Small intestine (tissue), 7 donors: ENCODE measurements around the gene ALAD. TPM values are rescaled to one million over a fixed set of nuclear protein-coding genes. Genes with fewer than 3 reads are reported as not detected.

Experiments
- DNase-seq, 2 donors: peaks; one replicate each; pipeline versions ENCODE4 v3.0.0 to v3.0.0-alpha.2; 2013
- FAIRE-seq: peaks from 2 replicates; lab custom pipeline; 2012; peaks lifted over from hg19 to GRCh38; lab: Jason Lieb, UNC
- H3K27ac ChIP-seq, 3 donors: one replicate each; pipeline ENCODE4 v1.5.1; 2013; ENCODE audit warnings: low read length in 2 of 3, mild to moderate bottlenecking in 2 of 3, control low read depth in 1 of 3, inconsistent platforms in 1 of 3, low read depth in 1 of 3, moderate library complexity in 1 of 3
- H3K27me3 ChIP-seq, 3 donors: one replicate each; pipeline ENCODE4 v1.6.1; 2013; ENCODE audit warnings: low read length in 3 of 3, inconsistent platforms in 1 of 3; ENCODE audit not compliant: control insufficient read depth in 3 of 3, insufficient read depth in 3 of 3
- H3K36me3 ChIP-seq, 3 donors: one replicate each; pipeline ENCODE4 v1.6.1; 2013; ENCODE audit warnings: low read length in 3 of 3, inconsistent platforms in 1 of 3, low read depth in 1 of 3, mild to moderate bottlenecking in 1 of 3, moderate library complexity in 1 of 3; ENCODE audit not compliant: control insufficient read depth in 3 of 3, insufficient read depth in 2 of 3
- H3K4me1 ChIP-seq, 3 donors: one replicate each; pipeline ENCODE4 v1.6.1; 2013; ENCODE audit warnings: low read length in 2 of 3, inconsistent platforms in 1 of 3, low read depth in 1 of 3, mild to moderate bottlenecking in 1 of 3, moderate library complexity in 1 of 3; ENCODE audit not compliant: control insufficient read depth in 3 of 3, insufficient read depth in 2 of 3
- H3K4me3 ChIP-seq, 3 donors: one replicate each; pipeline ENCODE4 v1.5.1; 2013; ENCODE audit warnings: low read length in 3 of 3, control low read depth in 1 of 3, inconsistent platforms in 1 of 3, low read depth in 1 of 3, mild to moderate bottlenecking in 1 of 3, moderate library complexity in 1 of 3
- H3K9me3 ChIP-seq, 2 donors: one replicate each; pipeline ENCODE4 v1.6.1; 2013; ENCODE audit warnings: low read depth in 1 of 2, low read length in 1 of 2; ENCODE audit not compliant: control insufficient read depth in 2 of 2, insufficient read depth in 1 of 2
- WGBS, 3 donors: extraction: QIAGEN DNeasy Blood & Tissue Kit; methylation state at CpG; one replicate each; pipeline ENCODE4 v1.1.7; 2013; 5-methylcytosine and 5-hydroxymethylcytosine counted together
- polyA plus RNA-seq, 4 donors: library from polyadenylated mRNA; stranded (reverse) in 3 of 4; unstranded in 1 of 4; fragments of 200-250 nt in 3 of 4; fragments of 120-200 nt in 1 of 4; gene quantifications; one replicate each; pipeline versions ENCODE4 v1.2.1 to v1.2.3, GENCODE V29; 2013
- donor health status: healthy with polysubstance abuse.
- donor health status: control.
- donor health status: control.
- donor health status: Bipolar disorder and iron deficiency.
- donor health status: healthy.

ALAD gene
- polyA plus RNA-seq, 4 donors: 33.5 to 97.7 (median 42.9) TPM

DNA sequence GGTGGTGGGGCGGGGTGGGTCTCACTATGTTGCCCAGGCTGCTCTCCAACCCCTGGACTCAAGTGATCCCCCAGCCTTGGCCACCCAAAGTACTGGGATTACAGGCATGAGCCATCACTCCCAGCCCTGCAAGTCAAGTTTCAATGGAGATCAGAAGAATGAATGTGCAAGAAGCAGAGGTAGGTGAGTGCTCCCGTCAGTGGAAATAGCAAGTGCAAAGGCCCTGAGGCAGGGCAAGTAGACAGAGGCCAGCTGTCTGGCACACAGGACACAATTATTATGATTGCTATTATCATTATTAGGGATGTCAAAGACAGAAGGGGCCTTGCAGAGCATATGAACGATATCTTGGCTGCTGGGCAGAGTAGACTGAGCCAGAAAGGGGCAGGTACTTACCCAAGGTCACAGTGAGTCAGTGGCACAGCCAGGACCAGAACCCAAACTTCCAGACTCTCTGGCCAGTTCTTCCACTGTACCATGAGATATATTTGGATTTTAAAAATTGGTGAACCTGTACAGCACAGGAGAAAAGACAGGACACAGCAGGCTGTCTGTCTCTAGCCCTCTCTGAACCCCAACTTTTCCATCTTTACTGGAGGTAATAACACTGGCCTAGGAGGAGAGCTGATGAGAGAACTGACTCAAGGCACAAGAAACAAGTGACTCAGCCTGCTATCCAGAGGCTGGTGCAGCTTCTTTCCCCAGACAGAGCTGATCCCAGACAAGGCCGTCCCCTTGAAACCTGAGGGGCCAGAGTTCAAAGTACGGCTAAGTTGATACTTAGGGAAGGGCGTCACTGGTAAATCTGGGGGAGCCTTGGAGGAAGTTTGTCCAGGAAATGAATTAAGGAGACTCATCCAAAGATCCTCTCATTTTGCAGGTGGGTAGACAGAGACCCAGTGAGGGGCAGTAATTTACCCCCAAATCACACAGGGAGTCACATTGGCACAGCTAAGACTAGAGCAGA, 25.7 kb downstream of the ALAD start:
- FAIRE-seq (no peak), DNase-seq (peak; percentile 95 to 99)
- no peaks in the 10 kb centered on the region for H3K27me3 ChIP-seq
- no peaks in the 10 kb centered on the region for H3K9me3 ChIP-seq
- peak overlapping the region in 2 of 3 donors; percentile 87 to 100 for H3K4me3 ChIP-seq
- H3K36me3 ChIP-seq: peaks cover 4 to 37% (median 14%) of the 10 kb centered on the region in 3 donors
- WGBS, 3 donors: 26 to 63% (median 42%) methylated on average over 6 of the region's 6 CpGs
- H3K27ac ChIP-seq: peak overlapping the region; percentile 94 to 100 (median 97)
- H3K4me1 ChIP-seq: peaks cover 5 to 61% (median 7%) of the 10 kb centered on the region in 3 donors

DNA sequence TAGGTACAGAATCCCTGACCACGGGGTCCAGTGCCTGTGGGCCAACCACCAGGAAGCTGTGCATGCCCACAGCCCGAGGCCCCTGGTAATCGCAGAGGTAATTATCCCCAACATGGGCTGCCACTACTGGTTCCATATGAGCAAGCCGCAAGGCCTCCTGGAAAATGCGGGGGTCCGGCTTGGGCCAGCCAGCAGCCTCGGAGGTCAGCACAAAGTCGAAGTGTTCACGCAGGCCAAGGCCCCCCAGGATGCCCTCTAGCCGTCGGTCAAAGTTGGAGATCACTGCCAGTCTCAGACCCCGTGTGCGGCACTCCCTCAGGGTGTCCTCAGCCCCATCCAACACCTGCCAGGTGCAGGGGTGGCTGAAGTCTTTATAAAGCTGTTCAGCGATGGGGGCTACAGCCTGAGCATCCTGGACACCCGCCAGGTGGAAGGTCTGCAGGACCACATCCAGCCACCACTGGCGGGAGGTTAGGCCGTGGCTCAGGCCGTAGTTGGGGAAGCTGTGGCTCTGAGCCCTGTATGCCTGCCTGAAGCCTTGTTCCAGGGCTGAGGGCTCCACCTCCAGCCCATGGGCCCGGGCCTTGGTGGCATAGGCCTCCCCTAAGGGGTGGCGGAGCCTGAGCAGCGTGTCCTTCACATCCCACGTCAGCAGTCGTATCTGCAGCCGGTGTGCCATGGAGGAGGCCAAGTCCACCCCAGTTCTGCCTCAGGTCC, 27.2 kb downstream of the ALAD start:
- H3K4me1 ChIP-seq: peaks cover 2 to 50% (median 7%) of the 10 kb centered on the region in 3 donors
- no peak for FAIRE-seq
- 29 to 67% (median 43%) methylated on average over 24 of the region's 24 CpGs for WGBS, 3 donors

DNA sequence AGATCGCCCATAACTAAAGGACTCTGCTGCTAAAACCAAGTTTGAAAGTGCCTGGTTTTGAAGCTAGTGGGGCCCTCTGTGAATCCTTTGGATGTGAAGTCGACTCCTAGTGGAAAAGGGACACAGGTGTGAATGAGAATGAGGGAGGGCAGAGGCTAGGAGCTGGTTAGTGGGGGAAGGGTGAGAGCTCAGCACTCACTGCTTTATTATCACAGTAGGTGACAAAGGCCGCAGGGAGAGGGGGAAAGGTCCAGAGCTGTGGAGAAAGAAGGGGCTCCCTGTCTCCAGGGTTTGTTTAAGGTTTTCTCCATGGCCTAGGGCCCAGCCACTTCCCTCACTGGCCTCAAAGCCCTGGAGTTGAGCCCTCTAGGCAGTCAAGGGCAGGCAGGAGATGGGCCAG, 27.8 kb downstream of the ALAD start:
- DNase-seq (peak; percentile 75 to 82), FAIRE-seq (no peak)
- Histone ChIP-seq H3K27me3 (no peaks in the 10 kb centered on the region), H3K9me3 (no peaks in the 10 kb centered on the region), H3K4me1 (peaks cover 2 to 45% (median 7%) of the 10 kb centered on the region in 3 donors), H3K4me3 (peak overlapping the region in 2 of 3 donors; percentile 87 to 100), H3K36me3 (peaks cover 4 to 48% (median 14%) of the 10 kb centered on the region in 3 donors), H3K27ac (peak overlapping the region in 2 of 3 donors; percentile 28 to 100)
- 30 to 55% (median 54%) methylated on average over 3 of the region's 3 CpGs for WGBS, 3 donors

More for the DNA sequence above, 27.2 kb downstream of the ALAD start:
- no peaks in the 10 kb centered on the region for H3K27me3 ChIP-seq
- H3K36me3 ChIP-seq: peaks cover 4 to 44% (median 14%) of the 10 kb centered on the region in 3 donors
- H3K9me3 ChIP-seq: no peaks in the 10 kb centered on the region
- DNase-seq: peak in 1 of 2 donors; percentile 23
- H3K27ac ChIP-seq: peak overlapping the region; percentile 12 to 100 (median 28)
- H3K4me3 ChIP-seq: peak overlapping the region in 2 of 3 donors; percentile 87 to 100

DNA sequence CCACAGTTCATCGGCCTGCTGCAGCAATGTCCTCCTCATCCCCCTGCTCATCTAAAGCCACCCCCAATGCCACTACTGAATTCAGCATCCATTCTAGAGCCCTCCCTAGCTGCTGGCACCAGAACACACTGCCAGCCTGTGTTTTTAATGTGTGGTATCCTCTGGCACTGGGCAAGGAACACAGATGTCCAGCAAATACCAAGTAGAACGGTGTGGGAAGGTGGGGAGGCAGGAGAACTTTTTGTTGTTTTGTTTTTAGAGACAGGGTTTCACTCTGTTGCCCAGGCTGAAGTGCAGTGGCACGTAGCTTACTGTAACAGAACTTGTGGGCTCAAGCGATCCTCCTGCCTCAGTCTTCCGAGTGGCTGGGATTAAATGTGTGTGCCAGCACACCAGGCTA, 29.0 kb downstream of the ALAD start:
- Histone ChIP-seq H3K27me3 (no peaks in the 10 kb centered on the region), H3K4me1 (peaks cover 2 to 42% (median 7%) of the 10 kb centered on the region in 3 donors), H3K27ac (peak overlapping the region in 1 of 3 donors; percentile 15), H3K4me3 (no peak overlapping the region), H3K9me3 (no peaks in the 10 kb centered on the region), H3K36me3 (peaks cover 4 to 54% (median 14%) of the 10 kb centered on the region in 3 donors)
- FAIRE-seq (no peak), DNase-seq (no peak)
- 75 to 85% (median 85%) methylated on average over 5 of the region's 5 CpGs for WGBS, 3 donors

DNA sequence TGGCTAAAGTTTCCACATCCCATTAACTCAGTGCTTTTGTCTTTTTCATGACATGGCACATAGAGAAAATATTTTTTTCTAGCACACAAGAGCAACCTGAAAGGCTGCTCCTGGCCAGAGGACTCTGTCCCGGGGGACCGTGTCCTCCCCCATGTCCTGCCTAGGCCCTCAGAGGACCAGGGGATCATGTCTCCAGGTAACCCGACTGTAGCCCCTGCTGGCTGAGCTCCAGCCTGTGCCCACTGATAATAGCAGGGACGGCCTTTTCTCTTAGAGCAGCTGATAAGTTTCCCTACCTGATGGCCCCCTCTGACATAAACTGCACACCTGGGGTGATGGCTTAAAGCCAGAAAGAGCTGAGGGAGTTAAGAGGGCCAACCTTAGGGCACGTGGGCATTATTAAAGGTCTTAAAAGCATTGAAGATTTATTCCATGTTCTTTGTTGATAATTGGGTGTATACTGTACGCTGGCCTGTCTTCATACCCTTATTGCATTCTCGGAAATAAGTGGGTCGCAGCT, 30.2 kb downstream of the ALAD start:
- Histone ChIP-seq H3K27me3 (no peaks in the 10 kb centered on the region), H3K36me3 (peaks cover 4 to 60% (median 14%) of the 10 kb centered on the region in 3 donors), H3K9me3 (no peaks in the 10 kb centered on the region), H3K27ac (no peak overlapping the region), H3K4me3 (no peak overlapping the region), H3K4me1 (peaks cover 2 to 42% (median 7%) of the 10 kb centered on the region in 3 donors)
- peak in 1 of 2 donors; percentile 39 for DNase-seq
- WGBS, 3 donors: 12 to 60% (median 34%) methylated on average over 8 of the region's 8 CpGs
- no peak for FAIRE-seq

DNA sequence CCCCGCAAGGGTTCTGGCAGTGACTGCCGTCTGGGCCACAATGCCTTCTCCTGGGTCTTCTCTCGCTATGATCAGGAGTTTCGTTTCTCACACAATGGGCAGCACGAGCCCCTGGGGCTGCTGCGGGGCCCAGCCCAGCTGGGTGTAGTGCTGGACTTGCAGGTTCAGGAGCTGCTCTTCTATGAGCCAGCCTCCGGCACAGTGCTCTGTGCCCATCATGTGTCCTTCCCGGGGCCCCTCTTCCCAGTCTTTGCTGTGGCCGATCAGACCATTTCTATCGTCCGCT, 31.3 kb downstream of the ALAD start:
- Histone ChIP-seq H3K27ac (no peak overlapping the region), H3K27me3 (no peaks in the 10 kb centered on the region), H3K36me3 (peaks cover 4 to 53% (median 12%) of the 10 kb centered on the region in 3 donors), H3K4me1 (peaks cover 0 to 41% (median 7%) of the 10 kb centered on the region in 3 donors), H3K9me3 (no peaks in the 10 kb centered on the region), H3K4me3 (no peak overlapping the region)
- no peak for DNase-seq
- FAIRE-seq: no peak
- WGBS, 3 donors: 64 to 82% (median 71%) methylated on average over 11 of the region's 11 CpGs

DNA sequence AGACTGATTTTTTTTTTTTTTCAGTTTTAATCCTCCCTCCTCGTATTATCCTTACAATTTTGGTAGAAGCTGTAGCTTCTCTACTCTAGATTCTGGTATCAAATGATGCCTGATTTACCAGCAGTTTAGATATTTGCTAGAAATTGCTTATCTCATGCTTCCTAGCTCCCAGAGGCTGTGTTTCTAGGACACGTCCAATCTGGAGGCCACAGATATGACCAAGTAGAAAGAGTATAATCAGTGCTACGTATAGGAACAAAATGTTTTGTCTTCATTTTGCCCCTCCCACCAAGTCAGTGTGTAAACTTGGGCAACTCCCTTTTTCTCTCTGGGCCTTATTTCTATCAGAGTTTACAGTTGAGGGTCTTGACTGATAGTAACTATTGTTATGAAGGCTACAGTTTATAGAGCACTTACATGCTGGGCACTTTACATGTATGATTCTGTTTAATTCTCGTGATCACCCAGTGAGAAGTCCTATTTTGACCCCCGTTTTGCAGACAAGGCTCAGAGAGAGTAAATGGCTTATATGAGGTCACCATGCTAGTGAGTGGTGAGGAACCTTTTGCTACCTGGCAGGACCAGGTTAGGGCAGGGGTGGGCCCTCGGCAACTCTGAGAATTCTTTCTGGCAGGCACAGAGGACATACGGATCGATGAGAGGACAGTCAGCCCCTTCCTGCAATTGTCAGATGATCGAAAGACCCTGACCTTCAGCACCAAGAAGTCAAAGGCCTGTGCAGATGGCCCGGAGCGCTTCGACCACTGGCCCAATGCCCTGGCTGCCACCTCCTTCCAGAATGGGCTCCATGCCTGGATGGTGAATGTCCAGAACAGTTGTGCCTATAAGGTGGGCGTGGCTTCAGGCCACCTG, 31.9 kb downstream of the ALAD start:
- FAIRE-seq (no peak), DNase-seq (no peak)
- no peak overlapping the region for H3K27ac ChIP-seq
- H3K4me1 ChIP-seq: peaks cover 0 to 35% (median 4%) of the 10 kb centered on the region in 3 donors
- no peaks in the 10 kb centered on the region for H3K27me3 ChIP-seq
- 62 to 76% (median 64%) methylated on average over 13 of the region's 13 CpGs for WGBS, 3 donors
- peaks cover 4 to 48% (median 9%) of the 10 kb centered on the region in 3 donors for H3K36me3 ChIP-seq
- no peaks in the 10 kb centered on the region for H3K9me3 ChIP-seq
- no peak overlapping the region for H3K4me3 ChIP-seq
